ENCODE measurements around the gene TBC1D2B.
"Not testable (repeated sequence)": the region's sequence is repeated elsewhere in the genome, so short reads cannot be mapped to it uniquely, and the experiment has no call there.

GRCh38 chr15:77967235-77967615 is 110.3 kb downstream of the TBC1D2B start:
- not testable (repeated sequence) for TF ChIP-seq CTCF, POLR2A (IDR thresholded peaks at IDR 0.05)

Data from body of pancreas (tissue), 4 donors.